ENCODE measurements around the gene HS3ST5. TPM values are rescaled to one million over a fixed set of nuclear protein-coding genes. Genes with fewer than 3 reads are reported as not detected.
A peak's percentile ranks its signal among the peaks of the same experiment; 100 is the strongest.

The HS3ST5 gene
- total and polyA plus RNA-seq, 7 donors: 0.01 to 2.9 (median 0.25) TPM

- H3K27ac ChIP-seq: no peak overlapping the region
- WGBS, 3 donors: 33 to 65% (median 40%) methylated on average over 1 of the region's 1 CpG
Observed at GRCh38 chr6:114195027-114195365, 147.8 kb downstream of the HS3ST5 start.

GRCh38 chr6:114194362-114195026 lies 148.3 kb downstream of the HS3ST5 start:
- Histone ChIP-seq H3K9me3 (no peaks in the 10 kb centered on the region), H3K4me3 (no peak overlapping the region), H3K36me3 (ENCODE audit: insufficient read depth in 1 of 2, low read depth in 1 of 2) (no peaks in the 10 kb centered on the region), H3K27me3 (ENCODE audit: insufficient read depth in 3 of 3, low read length in 2 of 3) (no peaks in the 10 kb centered on the region), H3K4me1 (peaks cover 7% of the 10 kb centered on the region), H3K27ac (peak overlapping the region; percentile 50)
- WGBS, 3 donors: 44 to 58% (median 53%) methylated on average over 4 of the region's 4 CpGs
- peak; percentile 46 to 84 (median 70) for ATAC-seq
- intact Hi-C loops (cut with DNase I): no loop called here
- DNase-seq: peak in 1 of 2 donors; percentile 16
- TF ChIP-seq CTCF (IDR thresholded peaks at IDR 0.05): no peak

More at GRCh38 chr6:114195027-114195365, 147.8 kb downstream of the HS3ST5 start:
- Histone ChIP-seq H3K9me3 (no peaks in the 10 kb centered on the region), H3K4me3 (no peak overlapping the region), H3K36me3 (ENCODE audit: insufficient read depth in 1 of 2, low read depth in 1 of 2) (no peaks in the 10 kb centered on the region), H3K27me3 (ENCODE audit: insufficient read depth in 3 of 3, low read length in 2 of 3) (no peaks in the 10 kb centered on the region), H3K4me1 (peaks cover 7% of the 10 kb centered on the region)
- DNase-seq (no peak), ATAC-seq (peak in 1 of 4 donors; percentile 37)
- TF ChIP-seq CTCF (IDR thresholded peaks at IDR 0.05): no peak
- intact Hi-C loops (cut with DNase I): no loop called here

GRCh38 chr6:114187563-114187962 lies 155.3 kb downstream of the HS3ST5 start:
- Histone ChIP-seq H3K4me1 (no peaks in the 10 kb centered on the region), H3K27me3 (ENCODE audit: insufficient read depth in 3 of 3, low read length in 2 of 3) (no peaks in the 10 kb centered on the region), H3K36me3 (ENCODE audit: insufficient read depth in 1 of 2, low read depth in 1 of 2) (no peaks in the 10 kb centered on the region), H3K27ac (no peak overlapping the region), H3K9me3 (no peaks in the 10 kb centered on the region), H3K4me3 (no peak overlapping the region)
- DNase-seq: no peak
- TF ChIP-seq CTCF (IDR thresholded peaks at IDR 0.05): no peak
- ATAC-seq: peak; percentile 48 to 79 (median 66)
- WGBS, 3 donors: 55 to 69% (median 57%) methylated on average over 4 of the region's 4 CpGs
- intact Hi-C loops (cut with DNase I): no loop called here

- Histone ChIP-seq H3K27ac (no peak overlapping the region), H3K4me3 (no peak overlapping the region), H3K4me1 (no peaks in the 10 kb centered on the region), H3K27me3 (ENCODE audit: insufficient read depth in 3 of 3, low read length in 2 of 3) (no peaks in the 10 kb centered on the region), H3K9me3 (no peaks in the 10 kb centered on the region), H3K36me3 (ENCODE audit: insufficient read depth in 1 of 2, low read depth in 1 of 2) (no peaks in the 10 kb centered on the region)
- ATAC-seq (no peak), DNase-seq (no peak)
- TF ChIP-seq CTCF (IDR thresholded peaks at IDR 0.05): no peak
- intact Hi-C loops (cut with DNase I): no loop called here
- WGBS, 3 donors: 70 to 77% (median 76%) methylated on average over 3 of the region's 3 CpGs
Observed at GRCh38 chr6:114181664-114182063, 161.2 kb downstream of the HS3ST5 start.

GRCh38 chr6:114179411-114179810 lies 163.4 kb downstream of the HS3ST5 start:
- no peaks in the 10 kb centered on the region for H3K36me3 ChIP-seq (ENCODE audit: insufficient read depth in 1 of 2, low read depth in 1 of 2)
- no peaks in the 10 kb centered on the region for H3K27me3 ChIP-seq (ENCODE audit: insufficient read depth in 3 of 3, low read length in 2 of 3)
- DNase-seq: no peak
- H3K4me1 ChIP-seq: no peaks in the 10 kb centered on the region
- no peak overlapping the region for H3K27ac ChIP-seq
- 69 to 83% (median 82%) methylated on average over 1 of the region's 1 CpG for WGBS, 3 donors
- no peak overlapping the region for H3K4me3 ChIP-seq
- no peaks in the 10 kb centered on the region for H3K9me3 ChIP-seq
- ATAC-seq: no peak
- no peak for TF ChIP-seq CTCF (IDR thresholded peaks at IDR 0.05)
- intact Hi-C loops (cut with DNase I): no loop called here

Data from psoas muscle (tissue), 8 donors.